ENCODE measurements around the gene SERBP1.

The SERBP1 gene

DNA sequence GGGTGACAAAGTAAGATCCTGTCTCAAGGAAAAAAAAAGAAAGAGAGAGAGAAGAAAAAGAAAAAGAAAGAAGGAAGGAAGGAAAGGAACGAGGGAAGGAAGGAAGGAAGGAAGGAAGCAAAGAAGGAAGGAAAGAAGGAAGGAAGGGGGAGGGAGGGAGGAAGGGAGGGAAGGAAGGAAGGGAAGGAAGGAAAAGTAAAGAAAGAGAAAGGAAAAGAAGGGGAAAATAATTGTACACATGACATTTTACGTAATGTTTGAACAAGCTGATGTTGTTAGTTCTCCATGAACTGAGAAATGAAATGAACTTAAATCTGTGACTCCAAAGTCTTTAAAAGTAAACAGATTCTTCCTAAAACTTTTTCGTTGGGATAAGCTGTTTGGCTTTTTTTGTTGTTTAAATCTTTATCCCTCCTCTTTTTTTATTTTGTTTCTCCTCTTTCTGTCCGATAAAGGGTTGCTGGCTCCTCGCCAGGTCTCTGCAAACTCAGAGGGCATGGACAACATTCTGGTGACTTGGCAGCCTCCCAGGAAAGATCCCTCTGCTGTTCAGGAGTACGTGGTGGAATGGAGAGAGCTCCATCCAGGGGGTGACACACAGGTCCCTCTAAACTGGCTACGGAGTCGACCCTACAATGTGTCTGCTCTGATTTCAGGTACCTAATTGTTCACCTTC, 62.7 kb downstream of the SERBP1 start:
- no peak for DNase-seq (ENCODE audit: low read depth in 3 of 3)

DNA sequence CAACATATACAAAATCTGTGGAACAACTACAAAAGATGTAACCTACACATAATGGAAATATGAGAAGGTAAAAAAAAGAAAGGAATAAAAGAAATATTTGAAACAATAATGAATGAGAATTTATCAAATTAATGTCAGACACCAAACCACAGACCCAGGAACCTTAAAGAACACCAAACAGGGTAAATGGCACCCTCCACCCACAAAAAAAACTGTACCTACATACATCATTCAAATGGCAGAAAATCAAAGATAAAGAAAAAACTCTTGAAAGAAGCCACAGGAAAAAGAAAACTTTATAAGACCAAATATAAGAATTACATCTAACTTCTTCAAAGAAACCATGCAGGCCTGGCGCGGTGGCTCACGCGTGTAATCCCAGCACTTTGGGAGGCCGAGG, 68.6 kb downstream of the SERBP1 start:
- DNase-seq (ENCODE audit: low read depth in 3 of 3): no peak

DNA sequence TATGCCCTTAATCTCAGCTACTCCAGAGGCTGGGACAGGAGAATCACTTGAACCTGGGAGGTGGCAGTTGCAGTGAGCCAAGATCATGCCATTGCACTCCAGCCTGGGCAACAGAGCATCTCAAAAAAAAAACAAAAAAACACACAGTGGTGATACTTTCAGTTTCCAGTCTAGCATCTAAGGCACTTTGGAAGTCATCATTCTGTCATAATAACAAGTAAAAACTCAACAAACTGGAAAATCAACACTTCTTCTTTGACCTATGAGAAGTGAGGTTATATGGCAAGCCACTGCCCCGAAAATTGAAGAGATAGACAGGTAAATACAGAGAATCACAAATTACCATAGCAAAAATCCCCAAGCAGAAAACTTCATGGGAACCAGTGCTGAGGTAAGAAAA, 70.6 kb downstream of the SERBP1 start:
- DNase-seq (ENCODE audit: low read depth in 3 of 3): no peak

Measured in stimulated activated CD4-positive, alpha-beta T cell treated with anti-CD3 and anti-CD28 coated beads, TNF-alpha, amount 100 ng/mL, for 4 hours (primary cell).